Ishikawa (cell line): ENCODE measurements around the gene PROM1.

Source experiments
- CEBPB ChIP-seq: IDR thresholded peaks from 2 replicates; pipeline ENCODE4 v1.6.1; 2012
- CREB1 ChIP-seq: IDR thresholded peaks from 2 replicates; pipeline ENCODE4 v1.6.1; 2012; ENCODE audit warnings: low read depth
- EGR1 ChIP-seq: IDR thresholded peaks from 2 replicates; pipeline ENCODE4 v1.6.1; 2012
- EP300 ChIP-seq: IDR thresholded peaks from 2 replicates; pipeline ENCODE4 v1.6.1; 2012; ENCODE audit warnings: borderline replicate concordance
- FOXM1 ChIP-seq: IDR thresholded peaks from 2 replicates; pipeline ENCODE4 v1.6.1; 2012; ENCODE audit warnings: low read depth, borderline replicate concordance
- NFIC ChIP-seq: IDR thresholded peaks from 2 replicates; pipeline ENCODE4 v1.6.1; 2012
- RAD21 ChIP-seq: IDR thresholded peaks from 2 replicates; pipeline ENCODE4 v1.6.1; 2012; ENCODE audit warnings: low read depth
- REST ChIP-seq: IDR thresholded peaks from 2 replicates; pipeline ENCODE4 v1.6.1; 2012; ENCODE audit warnings: low read depth, mild to moderate bottlenecking
- TAF1 ChIP-seq: IDR thresholded peaks from 2 replicates; pipeline ENCODE4 v1.6.1; 2012; ENCODE audit warnings: low read depth, mild to moderate bottlenecking
- TCF12 ChIP-seq: IDR thresholded peaks from 2 replicates; pipeline ENCODE4 v1.6.1; 2012; ENCODE audit warnings: low read depth
- TEAD4 ChIP-seq: IDR thresholded peaks from 2 replicates; pipeline ENCODE4 v1.6.1; 2012
- YY1 ChIP-seq: IDR thresholded peaks from 2 replicates; pipeline ENCODE4 v1.6.1; 2012; ENCODE audit warnings: low read depth
- ZBTB7A ChIP-seq: IDR thresholded peaks from 2 replicates; pipeline ENCODE4 v1.6.1; 2012; ENCODE audit warnings: low read depth
- TF ChIP-seq, protein P1 (sequence below): IDR thresholded peaks from 2 replicates; pipeline ENCODE4 v1.6.1; 2012
- TF ChIP-seq, protein P2 (sequence below): IDR thresholded peaks from 2 replicates; pipeline ENCODE4 v1.6.1; 2012

PROM1 gene

GRCh38 chr4:16009153-16009552 lies 74.7 kb downstream of the PROM1 start:
- TF ChIP-seq ZBTB7A (no peak), TEAD4 (no peak), CREB1 (no peak), TAF1 (no peak), TCF12 (no peak), EP300 (no peak), RAD21 (no peak), NFIC (no peak)

- no peak for TF ChIP-seq YY1
- TF ChIP-seq, protein P1, sequence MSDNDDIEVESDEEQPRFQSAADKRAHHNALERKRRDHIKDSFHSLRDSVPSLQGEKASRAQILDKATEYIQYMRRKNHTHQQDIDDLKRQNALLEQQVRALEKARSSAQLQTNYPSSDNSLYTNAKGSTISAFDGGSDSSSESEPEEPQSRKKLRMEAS, result no peak
- TF ChIP-seq CEBPB, result no peak
- TF ChIP-seq TAF1, result no peak
- TF ChIP-seq, protein P2, sequence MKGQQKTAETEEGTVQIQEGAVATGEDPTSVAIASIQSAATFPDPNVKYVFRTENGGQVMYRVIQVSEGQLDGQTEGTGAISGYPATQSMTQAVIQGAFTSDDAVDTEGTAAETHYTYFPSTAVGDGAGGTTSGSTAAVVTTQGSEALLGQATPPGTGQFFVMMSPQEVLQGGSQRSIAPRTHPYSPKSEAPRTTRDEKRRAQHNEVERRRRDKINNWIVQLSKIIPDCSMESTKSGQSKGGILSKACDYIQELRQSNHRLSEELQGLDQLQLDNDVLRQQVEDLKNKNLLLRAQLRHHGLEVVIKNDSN, result no peak
- no peak for TF ChIP-seq CREB1
- no peak for TF ChIP-seq RAD21
- no peak for TF ChIP-seq TEAD4
- no peak for TF ChIP-seq REST
- TF ChIP-seq EP300, result no peak
- no peak for TF ChIP-seq EGR1
- TF ChIP-seq ZBTB7A, result no peak
- TF ChIP-seq FOXM1, result no peak
- TF ChIP-seq TCF12, result no peak
Measured at GRCh38 chr4:16007471-16008095, 76.2 kb downstream of the PROM1 start.

DNA sequence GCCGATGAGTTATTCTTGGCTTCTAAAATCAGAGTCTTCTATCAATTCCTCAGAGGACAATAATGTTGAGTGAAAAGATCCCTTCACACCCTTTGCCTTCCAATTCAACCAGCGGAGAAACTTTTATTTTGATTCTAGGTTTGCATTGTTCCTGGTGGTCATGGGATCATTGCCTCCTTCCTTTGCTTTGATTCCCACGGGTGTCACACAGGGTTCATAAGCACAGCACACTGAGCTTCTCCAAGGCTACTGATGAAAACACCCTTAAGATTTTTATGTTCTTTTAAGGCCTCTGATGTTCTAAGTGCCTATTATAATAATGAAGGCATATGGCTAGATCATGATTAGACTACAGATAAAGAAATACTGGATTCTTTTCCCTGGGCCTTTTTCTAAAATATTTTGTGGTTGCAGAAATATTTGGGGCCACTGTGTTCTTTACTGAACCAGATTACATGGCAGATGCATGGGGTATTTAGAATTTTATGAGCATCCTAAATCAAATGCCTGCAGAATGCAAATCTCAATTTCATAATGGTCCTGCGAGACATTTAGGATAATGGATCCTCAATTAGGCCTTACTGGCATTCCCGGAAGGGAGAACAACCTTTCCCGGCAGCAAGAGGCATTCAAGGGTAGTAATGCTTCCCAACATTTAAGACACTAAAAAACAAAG lies 76.9 kb downstream of the PROM1 start:
- TF ChIP-seq CEBPB, result no peak
- TF ChIP-seq EGR1, result no peak
- TF ChIP-seq, protein P1, result no peak
- TF ChIP-seq YY1, result no peak
- TF ChIP-seq, protein P2, result no peak
- no peak for TF ChIP-seq EP300
- TF ChIP-seq TEAD4, result no peak
- no peak for TF ChIP-seq REST
- TF ChIP-seq FOXM1, result no peak
- TF ChIP-seq NFIC, result no peak
- TF ChIP-seq RAD21, result no peak
- TF ChIP-seq TAF1, result no peak
- TF ChIP-seq TCF12, result no peak
- TF ChIP-seq ZBTB7A, result no peak
- no peak for TF ChIP-seq CREB1

- TF ChIP-seq TCF12 (no peak), ZBTB7A (no peak), FOXM1 (no peak), TEAD4 (no peak), NFIC (no peak), TAF1 (no peak), YY1 (no peak), EGR1 (no peak), CEBPB (no peak), CREB1 (no peak), RAD21 (no peak), EP300 (no peak), REST (no peak)
- TF ChIP-seq, protein P1, result no peak
- TF ChIP-seq, protein P2, result no peak
Measured at GRCh38 chr4:16005676-16006075, 78.1 kb downstream of the PROM1 start.
